ENCODE measurements around the gene FHOD3.

DNA sequence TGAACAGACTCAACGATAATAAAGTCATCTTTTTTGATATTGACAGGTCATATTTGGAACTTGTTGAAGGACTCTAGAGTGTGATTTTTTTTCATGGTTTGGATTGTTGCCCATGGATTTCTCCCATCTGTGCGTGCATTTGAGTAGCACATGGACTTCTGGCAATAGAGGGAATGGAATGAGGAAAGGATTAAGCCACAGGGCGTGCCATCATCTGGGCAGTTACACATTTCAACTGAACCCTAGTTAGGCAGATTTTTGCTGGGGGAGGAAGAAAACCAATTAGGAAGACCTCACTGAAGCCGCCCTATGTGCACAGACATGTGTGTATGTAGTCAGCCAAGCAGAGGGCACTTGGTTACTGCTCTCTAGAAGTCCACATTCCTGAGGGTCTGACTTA is 458.7 kb downstream of the FHOD3 start:
- TF ChIP-seq EZH2 (IDR thresholded peaks at IDR 0.05; ENCODE audit: low read depth, unreplicated experiment): no peak
- no peak for TF ChIP-seq STAT1 (IDR thresholded peaks at IDR 0.05; ENCODE audit: unreplicated experiment)
- TF ChIP-seq, protein P1, sequence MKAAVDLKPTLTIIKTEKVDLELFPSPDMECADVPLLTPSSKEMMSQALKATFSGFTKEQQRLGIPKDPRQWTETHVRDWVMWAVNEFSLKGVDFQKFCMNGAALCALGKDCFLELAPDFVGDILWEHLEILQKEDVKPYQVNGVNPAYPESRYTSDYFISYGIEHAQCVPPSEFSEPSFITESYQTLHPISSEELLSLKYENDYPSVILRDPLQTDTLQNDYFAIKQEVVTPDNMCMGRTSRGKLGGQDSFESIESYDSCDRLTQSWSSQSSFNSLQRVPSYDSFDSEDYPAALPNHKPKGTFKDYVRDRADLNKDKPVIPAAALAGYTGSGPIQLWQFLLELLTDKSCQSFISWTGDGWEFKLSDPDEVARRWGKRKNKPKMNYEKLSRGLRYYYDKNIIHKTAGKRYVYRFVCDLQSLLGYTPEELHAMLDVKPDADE (IDR thresholded peaks at IDR 0.05): no peak
- no peak for TF ChIP-seq CREB1 (CRISPR knock-in tag; IDR thresholded peaks at IDR 0.05; ENCODE audit: low read depth)
- TF ChIP-seq, protein P2, sequence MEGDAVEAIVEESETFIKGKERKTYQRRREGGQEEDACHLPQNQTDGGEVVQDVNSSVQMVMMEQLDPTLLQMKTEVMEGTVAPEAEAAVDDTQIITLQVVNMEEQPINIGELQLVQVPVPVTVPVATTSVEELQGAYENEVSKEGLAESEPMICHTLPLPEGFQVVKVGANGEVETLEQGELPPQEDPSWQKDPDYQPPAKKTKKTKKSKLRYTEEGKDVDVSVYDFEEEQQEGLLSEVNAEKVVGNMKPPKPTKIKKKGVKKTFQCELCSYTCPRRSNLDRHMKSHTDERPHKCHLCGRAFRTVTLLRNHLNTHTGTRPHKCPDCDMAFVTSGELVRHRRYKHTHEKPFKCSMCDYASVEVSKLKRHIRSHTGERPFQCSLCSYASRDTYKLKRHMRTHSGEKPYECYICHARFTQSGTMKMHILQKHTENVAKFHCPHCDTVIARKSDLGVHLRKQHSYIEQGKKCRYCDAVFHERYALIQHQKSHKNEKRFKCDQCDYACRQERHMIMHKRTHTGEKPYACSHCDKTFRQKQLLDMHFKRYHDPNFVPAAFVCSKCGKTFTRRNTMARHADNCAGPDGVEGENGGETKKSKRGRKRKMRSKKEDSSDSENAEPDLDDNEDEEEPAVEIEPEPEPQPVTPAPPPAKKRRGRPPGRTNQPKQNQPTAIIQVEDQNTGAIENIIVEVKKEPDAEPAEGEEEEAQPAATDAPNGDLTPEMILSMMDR (conservative IDR thresholded peaks at IDR 0.05; ENCODE audit: low read depth in 2 of 2): no peak
- no peak for TF ChIP-seq EZH2phosphoT487 (IDR thresholded peaks at IDR 0.05; ENCODE audit: unreplicated experiment)
- TF ChIP-seq POLR2AphosphoS5 (IDR thresholded peaks at IDR 0.05; ENCODE audit: low read depth): no peak
- TF ChIP-seq, protein P3, sequence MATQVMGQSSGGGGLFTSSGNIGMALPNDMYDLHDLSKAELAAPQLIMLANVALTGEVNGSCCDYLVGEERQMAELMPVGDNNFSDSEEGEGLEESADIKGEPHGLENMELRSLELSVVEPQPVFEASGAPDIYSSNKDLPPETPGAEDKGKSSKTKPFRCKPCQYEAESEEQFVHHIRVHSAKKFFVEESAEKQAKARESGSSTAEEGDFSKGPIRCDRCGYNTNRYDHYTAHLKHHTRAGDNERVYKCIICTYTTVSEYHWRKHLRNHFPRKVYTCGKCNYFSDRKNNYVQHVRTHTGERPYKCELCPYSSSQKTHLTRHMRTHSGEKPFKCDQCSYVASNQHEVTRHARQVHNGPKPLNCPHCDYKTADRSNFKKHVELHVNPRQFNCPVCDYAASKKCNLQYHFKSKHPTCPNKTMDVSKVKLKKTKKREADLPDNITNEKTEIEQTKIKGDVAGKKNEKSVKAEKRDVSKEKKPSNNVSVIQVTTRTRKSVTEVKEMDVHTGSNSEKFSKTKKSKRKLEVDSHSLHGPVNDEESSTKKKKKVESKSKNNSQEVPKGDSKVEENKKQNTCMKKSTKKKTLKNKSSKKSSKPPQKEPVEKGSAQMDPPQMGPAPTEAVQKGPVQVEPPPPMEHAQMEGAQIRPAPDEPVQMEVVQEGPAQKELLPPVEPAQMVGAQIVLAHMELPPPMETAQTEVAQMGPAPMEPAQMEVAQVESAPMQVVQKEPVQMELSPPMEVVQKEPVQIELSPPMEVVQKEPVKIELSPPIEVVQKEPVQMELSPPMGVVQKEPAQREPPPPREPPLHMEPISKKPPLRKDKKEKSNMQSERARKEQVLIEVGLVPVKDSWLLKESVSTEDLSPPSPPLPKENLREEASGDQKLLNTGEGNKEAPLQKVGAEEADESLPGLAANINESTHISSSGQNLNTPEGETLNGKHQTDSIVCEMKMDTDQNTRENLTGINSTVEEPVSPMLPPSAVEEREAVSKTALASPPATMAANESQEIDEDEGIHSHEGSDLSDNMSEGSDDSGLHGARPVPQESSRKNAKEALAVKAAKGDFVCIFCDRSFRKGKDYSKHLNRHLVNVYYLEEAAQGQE (IDR thresholded peaks at IDR 0.05; ENCODE audit: unreplicated experiment): no peak
- no peak for TF ChIP-seq JUNB (IDR thresholded peaks at IDR 0.05; ENCODE audit: unreplicated experiment)
- TF ChIP-seq ZNF331 (CRISPR knock-in tag; IDR thresholded peaks at IDR 0.05; ENCODE audit: low read depth): no peak
- TF ChIP-seq NANOG (IDR thresholded peaks at IDR 0.05; ENCODE audit: borderline replicate concordance): no peak
- TF ChIP-seq ZNF114 (CRISPR knock-in tag; IDR thresholded peaks at IDR 0.05): no peak
